RCC 7860 (cell line): ENCODE measurements around the gene SLC2A9.

Experiments used
- DNase-seq: peaks from one replicate; pipeline ENCODE4 v3.0.0-alpha.2; 2015; ENCODE audit warnings: low spot score
- FAIRE-seq: peaks from 2 replicates; lab custom pipeline; 2012; peaks lifted over from hg19 to GRCh38; lab: Jason Lieb, UNC

SLC2A9 gene

DNA sequence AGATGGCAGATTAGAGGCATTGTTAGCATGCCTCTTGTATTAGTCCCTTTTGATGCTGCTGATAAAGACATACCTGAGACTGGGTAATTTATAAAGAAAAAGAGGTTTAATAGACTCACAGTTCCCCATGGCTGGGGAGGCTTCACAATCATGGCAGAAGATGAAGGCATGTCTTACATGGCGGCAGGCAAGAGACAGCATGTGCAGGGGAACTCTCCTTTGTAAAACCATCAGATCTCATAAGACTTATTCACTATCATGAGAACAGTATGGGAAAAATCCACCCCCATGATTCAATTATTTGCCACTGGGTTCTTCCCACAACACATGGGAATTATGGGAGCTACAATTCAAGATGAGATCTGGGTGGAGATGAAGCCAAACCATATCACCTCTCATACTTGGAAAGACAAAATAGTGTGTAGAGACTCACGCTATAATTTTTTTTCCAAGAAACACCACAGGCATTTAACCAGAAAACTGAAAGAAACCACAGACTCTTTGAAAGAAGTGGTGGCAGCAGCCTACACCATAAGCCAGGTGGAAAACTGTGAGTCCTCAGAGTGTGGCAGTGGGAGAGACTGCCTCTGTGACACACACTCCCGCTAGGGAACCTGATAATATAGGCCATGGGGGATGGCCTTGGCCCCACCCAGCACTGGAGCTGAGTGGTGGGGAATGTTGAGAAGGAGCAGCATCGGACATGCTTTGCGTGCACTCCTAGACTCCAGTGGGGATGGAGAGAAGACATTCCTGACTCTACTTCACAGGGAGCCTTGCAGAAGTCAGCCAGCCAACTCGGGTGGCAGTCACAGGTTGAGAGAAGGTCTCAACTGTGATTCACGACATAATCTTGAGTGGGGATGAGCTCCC is 51.5 kb downstream of the SLC2A9 start:
- FAIRE-seq (no peak), DNase-seq (no peak)

DNA sequence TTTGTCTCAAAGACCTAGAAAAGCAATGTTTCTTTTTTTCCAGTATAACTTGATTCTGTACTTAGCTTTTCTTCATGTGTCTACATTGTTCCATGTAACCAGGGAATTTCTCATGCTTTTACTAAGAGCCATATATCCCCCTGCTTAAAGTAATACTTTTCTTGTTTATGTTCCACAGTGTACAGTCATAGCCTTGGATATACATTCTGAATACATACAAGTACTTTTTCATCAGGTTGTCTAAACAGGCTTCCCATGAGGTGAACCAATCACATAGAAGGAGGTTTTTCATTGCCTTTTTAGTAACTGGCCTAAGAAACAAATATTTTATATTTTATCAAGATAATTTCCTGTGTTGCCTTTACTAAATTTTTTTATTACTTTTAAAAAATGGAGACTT is 52.8 kb downstream of the SLC2A9 start:
- no peak for FAIRE-seq
- DNase-seq: no peak

DNA sequence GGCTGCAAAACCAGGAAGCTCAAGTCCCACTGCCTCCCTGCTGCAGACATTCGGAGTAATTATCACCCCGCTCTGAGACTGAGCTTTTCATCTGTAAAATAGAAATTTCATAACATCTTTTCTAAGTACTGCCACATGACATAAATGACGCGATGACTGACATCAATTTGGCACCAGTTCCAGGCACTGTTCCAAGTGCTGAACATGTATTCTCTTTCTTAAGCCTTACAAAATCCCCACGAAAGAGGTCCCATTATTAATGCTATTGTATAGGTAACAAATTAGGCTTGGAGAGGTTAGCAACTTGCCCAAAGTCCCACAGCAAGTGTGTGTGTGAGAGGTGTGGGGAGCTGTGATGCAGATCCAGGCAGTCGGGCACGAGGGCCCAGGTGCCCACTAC is 56.4 kb downstream of the SLC2A9 start:
- DNase-seq (no peak), FAIRE-seq (no peak)

DNA sequence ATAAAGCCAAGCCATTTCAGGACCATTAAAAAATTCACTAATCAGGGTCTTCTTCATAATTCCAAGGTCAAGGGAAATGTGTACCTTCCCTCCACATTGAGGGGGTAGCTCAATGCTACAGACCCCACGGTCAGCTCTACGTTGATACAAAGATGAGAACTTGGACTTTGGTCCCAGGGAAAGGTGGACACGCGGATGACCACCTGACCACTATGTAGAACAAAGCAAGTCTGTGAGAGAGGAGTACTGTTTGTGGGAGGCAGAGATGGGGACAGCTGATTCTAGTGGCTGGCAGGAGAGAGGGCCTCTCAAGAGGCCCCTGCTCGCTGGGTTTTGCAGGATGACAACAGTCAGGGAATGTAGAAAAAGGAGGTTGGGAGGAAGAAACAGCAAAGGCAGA is 58.0 kb downstream of the SLC2A9 start:
- DNase-seq (no peak), FAIRE-seq (no peak)

DNA sequence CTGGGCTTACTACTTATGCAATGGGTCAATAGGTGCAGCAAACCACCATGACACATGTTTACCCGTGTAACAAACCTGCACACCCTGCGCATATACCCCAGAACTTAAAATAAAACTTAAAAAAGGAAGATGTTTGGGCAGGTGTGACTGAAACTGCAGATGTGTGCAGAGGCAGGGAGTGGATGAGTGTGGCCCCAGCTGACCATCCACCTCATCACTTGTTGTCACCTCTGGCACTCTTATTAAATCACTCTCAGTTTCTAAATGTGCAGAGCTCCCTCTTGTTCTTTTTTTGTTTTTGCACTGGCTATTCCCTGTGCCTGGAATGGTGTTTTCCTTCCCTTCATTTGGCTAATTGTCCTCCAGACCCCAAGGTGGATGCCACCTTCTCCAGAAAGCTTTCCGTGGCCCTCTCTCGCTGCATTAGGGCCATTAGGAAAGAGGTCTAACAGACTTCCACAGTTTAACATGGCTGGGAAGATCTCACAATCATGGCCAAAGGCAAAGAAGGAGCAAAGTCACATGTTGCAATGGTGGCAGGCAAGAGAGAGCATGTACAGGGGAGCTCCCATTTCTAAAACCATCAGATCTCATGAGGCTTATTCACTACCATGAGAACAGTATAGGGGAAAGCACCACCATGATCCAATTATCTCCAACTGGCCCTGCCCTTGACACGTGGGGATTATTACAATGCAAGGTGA is 58.5 kb downstream of the SLC2A9 start:
- FAIRE-seq: no peak
- no peak for DNase-seq

DNA sequence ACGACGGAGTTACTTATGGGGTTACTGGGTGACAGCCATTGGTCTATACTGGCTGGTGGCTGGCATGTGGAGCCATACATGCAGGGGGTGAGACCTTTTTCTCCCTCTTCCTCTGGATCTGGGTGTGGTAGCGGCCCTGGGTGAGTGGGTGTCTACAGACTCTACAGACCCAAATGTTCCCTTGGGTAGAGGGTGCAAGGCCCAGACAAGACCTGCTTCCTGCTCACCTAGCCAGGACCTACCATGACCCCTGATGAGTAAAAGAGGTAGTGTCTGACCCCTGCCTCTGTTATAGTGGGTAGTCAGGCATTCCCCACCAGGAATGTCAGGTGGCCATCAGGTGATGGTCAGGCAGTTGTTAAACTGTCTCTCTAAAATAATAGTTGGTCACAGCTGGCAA is 66.8 kb downstream of the SLC2A9 start:
- no peak for DNase-seq
- FAIRE-seq: no peak

DNA sequence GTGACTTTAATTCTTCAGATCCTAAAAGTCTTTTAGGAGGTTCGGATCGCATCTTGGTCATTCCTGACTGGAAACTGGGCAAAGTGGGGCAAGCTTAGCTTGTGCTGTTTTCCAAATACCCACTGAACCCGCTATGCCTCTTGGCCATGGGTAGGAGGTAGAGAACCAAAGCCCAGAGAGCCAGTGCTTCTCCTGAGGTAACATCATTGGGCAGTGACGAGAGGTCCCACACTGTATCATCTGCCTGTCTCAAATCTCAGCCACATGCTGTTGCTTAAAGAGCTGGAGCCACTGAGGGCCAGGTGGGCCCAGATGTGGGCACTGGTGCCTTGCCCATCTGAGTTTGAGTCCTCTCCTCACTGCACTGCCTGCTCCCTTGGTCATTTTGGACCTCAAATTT is 68.2 kb downstream of the SLC2A9 start:
- FAIRE-seq (no peak), DNase-seq (no peak)

DNA sequence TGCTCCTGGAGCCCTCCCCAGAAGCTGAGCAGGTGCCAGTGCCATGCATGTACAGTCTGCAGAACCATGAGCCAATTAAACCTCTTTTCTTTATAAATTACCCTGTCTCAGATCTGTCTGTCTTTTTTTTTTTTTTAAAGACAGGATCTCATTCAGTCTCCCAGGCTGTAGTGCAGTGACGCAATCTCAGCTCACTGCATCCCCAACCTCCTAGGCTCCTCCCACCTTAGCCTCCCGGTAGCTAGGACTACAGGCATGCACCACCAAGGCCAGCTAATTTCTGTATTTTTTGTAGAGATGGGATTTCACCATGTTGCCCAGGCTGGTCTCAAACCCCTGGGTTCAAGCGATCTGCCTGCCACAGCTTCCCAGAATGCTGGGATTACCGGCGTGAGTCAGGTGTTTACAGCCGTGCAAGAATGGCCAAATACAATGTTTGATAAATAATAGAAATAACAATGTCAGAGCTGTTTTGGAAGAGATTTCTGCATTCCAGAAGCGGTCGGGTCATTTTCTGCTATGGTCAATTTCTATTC is 68.8 kb downstream of the SLC2A9 start:
- DNase-seq: no peak
- no peak for FAIRE-seq

DNA sequence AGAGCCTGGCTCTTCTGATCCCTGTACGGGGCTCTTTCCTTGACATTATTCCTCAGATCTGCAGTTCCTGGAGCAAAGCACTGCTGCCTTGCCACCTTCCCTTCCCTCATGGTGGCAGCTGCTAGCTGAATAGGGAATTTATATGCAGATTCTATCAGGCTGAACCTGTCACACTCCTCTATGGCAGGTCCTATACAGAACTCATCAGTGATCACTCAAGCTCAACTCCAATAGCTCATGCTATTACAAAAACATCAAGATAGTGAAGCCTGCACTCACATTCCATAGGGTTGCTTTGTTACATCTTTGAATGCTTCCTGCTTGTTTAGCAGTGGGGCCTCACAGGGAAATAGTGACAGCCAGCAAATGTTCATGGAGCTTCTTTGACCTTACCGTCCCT is 71.7 kb downstream of the SLC2A9 start:
- FAIRE-seq: no peak

DNA sequence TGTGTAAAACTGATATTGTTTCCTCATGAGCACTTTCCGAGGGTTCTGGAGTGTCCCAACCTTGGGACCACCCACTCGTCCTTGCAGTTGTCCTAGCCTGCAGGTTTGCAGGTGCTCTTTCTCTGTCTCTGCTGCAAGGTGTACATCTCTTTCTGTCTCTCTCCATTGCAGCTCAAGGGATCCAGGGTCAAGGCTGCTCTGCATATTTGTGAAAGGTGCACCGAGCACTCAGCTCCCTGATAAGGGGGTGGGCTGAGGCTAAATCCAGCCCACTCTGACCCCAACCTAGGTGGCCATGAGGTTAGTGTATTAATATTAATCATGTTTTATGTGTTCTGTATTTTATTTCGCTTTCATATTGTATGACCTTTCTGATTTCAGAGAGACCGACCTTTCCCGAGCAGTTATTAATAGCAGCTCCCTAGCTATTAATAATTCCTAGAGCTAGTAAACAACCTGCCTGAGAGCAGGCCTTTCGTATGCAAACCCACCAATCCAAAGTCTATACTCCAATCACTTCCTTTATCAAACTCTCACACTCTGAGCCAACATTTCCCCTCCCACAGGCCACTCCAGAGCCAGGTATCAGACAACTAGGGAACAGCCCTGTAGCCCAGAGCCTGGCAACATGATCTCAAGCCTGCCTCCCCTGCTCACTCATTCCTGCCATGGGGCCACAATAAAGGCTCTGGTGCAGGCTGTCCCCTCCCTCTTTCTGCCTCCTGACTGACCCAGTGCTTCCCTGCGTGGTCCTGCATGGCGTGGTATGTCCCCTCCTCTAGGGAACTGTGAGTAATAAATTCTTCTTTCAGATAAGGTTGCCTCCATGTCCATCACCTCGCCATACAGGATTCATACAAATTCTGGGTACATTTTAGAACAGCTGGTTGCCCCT is 73.9 kb downstream of the SLC2A9 start:
- FAIRE-seq: no peak
- no peak for DNase-seq

More for the DNA sequence above, 71.7 kb downstream of the SLC2A9 start:
- no peak for DNase-seq

DNA sequence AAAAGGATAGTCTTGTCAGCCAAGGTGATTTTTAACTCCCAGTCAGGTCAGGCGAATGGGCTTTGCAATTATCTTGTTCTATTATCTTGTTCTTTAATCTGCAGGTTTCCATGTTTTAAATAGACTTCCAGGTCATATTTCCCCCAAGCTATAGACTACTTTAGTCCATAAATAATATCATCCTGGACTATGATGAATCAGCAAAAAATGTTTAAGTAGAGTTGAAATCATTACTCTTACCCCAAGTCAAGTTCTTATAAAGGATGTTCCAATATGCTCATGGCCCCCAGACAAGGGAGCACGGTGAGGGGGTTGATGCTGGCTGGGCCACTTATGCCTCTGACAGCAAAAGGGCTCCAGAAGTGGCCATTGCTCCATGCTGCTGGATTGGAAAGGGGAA is 75.1 kb downstream of the SLC2A9 start:
- no peak for FAIRE-seq

DNA sequence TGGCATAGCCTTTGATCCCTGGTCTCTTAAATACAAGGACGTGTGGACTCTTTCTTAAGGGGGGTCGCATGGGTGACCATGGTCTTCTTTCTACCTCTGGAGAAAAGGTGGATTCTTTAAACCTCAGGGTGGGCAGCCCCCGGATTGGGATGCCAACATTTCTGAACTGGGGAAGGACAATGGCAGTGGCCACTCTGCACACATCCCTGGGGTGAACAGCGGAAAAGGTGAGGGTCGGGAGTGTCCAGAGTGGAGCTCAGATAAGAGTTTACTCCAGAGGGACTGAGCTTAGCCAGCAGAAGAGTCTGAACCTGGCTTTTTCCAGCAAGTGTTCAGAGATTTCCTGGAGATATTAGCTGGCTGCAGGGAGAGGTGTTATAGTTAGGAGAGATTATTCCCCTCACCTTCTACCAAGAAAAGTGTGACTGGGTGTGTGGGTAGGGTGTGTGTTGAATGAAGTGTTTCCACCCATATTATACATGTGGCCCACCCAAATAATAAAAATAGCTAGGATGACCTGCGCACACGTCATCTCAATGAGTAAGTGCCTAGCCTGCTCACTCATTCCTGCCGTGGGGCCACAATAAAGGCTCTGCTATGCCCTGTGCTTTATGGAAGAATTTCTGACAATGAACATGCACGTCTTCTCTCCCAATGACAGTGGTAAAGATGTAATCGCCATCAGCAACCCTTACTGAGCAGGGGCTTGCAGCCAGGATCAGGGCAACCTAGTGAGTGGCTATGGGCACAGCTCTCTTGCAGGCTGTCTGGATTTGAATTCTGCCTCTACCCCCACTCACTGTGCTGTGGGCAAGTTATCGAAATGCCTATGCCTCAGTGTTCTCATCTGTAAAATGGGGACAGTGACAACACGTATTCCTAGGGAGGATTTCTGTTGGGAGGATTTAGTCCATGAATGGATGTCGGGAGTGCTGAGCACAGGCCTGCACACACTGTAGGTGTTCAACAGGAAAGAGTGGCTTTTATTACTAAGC is 76.6 kb downstream of the SLC2A9 start:
- DNase-seq: no peak
- FAIRE-seq: no peak

More for the DNA sequence above, 75.1 kb downstream of the SLC2A9 start:
- no peak for DNase-seq

DNA sequence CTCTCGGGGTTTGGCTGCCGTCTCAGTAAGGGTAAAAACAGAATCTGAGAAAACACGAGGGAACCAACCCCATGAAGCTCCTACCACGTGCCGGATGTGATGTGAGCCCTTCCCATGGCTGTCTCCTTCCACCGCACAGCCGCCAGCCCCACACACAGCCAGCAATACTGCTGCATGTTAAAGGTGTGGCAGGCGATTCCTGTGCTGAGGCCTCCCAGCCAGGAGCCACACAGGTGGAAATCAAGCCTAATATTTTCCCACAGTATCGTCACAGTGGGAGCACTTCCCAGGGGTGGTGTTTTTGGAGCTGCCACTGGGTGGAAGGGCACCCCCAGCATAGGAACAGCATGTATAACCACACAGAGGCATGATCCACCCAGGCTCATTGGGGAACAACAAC is 77.5 kb downstream of the SLC2A9 start:
- DNase-seq (no peak), FAIRE-seq (no peak)

DNA sequence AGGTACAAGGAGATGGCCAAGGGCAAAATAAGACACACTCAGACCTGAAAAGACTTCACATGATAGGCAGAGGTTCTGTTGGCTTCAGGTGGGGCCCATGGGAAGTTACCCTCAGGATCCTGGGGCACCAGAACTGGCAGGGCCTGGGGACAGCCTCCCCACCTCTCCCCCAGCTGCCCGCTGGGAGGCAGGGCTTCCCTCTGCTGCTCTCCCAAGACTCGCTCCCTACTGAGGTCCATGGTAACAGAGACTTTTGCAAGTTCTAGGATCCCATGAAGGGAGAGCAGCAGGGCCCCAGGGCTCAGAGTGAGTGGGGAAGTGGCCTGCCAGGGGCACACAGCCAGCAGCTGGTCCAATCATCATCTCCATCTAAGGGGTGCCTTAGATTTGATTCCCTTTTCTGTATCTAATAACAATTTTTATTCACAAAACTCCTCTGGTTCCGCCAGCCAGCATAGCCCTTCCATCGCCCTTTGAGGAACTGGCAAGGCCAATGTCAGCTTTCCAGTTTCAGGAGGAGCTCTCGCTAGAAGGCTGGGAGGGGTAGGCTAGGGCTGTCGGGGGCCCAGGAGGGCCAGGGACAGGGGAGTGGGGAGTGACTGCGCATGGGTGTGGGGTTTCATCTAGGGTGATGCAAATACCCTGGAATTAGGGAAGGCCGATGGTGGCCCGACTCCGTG is 78.2 kb downstream of the SLC2A9 start:
- FAIRE-seq: no peak

DNA sequence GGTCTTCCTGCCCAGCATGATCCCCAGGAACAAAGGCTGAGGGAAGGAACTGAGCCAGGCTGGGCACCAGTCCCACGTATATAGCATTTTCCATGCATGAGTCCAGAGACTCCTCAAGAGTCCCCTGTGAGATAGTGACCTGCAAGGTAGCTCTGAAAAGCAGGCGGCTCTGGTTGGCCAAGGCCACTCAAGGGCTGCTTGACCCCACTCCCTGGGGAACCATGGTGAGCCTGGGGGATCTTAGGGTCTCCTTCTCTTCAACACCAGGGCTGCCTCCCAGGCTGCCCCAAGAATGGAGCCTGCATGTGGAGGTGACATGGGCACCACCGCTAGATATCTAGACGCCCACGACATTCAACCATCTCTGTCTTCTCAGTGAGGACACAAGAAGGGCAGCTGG is 79.2 kb downstream of the SLC2A9 start:
- DNase-seq (no peak), FAIRE-seq (no peak)

More for the DNA sequence above, 78.2 kb downstream of the SLC2A9 start:
- DNase-seq: no peak

DNA sequence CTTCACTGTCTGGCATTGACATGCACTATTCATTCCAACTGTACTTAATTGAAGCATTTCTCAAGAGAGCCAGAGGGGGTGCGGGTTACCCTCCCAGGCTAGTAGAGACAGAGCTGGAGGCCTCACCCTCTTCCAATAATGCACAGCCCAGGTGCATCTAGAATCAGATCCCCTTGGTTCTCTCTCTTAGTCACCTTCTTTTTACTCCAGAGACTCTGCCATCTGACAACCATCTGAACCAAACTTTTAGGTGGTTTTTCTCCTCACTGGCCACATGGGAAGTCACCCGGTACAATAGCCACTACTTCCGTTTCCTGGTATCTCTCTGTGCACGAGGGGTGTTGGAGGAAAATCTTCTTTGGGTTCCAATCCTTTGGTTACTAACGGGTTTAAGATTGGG is 81.3 kb downstream of the SLC2A9 start:
- FAIRE-seq (no peak), DNase-seq (no peak)

DNA sequence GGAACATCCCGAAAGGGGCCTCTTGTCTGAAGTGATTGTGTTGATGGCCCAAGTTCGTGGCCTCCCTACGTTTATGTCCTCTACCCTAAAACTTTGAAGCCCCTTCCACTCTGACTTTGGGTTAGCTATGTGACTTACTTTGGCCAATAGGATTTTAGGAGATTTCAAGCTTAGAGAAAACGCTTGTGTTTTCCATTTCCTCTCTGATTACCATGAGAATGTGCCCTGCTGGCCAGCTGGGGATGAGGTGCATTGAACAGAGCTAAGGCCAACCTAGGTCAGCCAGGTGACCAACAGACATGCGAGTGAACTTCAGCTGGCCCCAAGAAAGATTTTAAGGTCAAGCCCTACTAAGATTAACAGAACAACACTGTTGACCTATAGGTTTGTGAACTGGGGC is 82.4 kb downstream of the SLC2A9 start:
- DNase-seq (no peak), FAIRE-seq (no peak)

DNA sequence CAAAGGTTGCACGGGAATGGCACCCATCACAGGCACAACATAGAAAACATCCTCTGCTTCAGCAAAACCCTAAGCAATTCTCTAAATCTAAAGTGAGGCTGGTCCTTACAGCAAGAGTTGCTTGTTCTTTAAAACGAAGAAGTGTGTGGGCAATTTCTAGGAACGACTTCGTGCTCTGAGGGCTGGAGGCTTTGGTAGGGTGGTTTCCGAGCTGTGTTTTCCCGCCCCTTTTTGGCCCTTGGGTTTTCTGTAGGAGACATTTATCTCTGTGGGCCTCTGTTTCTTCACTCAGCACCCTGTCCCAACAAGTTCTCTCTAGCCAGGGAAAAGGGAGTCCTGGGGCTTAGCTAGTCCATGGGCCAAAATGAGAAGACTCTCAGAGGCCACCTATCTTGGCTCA is 84.2 kb downstream of the SLC2A9 start:
- FAIRE-seq: no peak

DNA sequence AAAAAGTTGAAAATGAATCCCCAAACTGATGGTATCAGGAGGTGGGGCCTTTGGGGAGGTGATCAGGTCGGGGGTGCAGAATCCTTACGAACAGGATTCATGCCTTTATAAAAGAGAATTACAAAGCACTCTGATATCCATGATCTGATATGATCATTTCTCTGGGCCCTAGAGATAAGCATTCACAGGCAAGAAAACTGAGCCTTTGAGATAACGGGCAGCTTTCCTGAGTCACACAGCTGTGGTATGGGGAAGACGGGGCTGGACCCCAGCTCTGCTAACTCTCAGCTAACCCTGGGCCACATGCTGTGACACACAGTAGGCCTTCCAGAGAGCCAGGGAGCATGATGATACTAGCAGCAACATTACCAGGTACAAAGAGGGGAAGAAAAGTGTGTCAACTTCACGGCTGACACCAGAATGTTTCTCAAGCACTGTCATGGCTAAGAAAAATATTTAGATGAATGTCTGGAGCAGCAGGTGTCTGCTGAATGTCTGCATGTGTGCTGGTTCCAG is 85.1 kb downstream of the SLC2A9 start:
- FAIRE-seq (no peak), DNase-seq (no peak)

More for the DNA sequence above, 84.2 kb downstream of the SLC2A9 start:
- DNase-seq: no peak
